Measurements from ENCODE around the gene CNOT3. TPM values are rescaled to one million over a fixed set of nuclear protein-coding genes. Genes with fewer than 3 reads are reported as not detected.

The CNOT3 gene
- total and polyA plus RNA-seq, 8 donors: 35.2 to 75.0 (median 61.5) TPM

DNA sequence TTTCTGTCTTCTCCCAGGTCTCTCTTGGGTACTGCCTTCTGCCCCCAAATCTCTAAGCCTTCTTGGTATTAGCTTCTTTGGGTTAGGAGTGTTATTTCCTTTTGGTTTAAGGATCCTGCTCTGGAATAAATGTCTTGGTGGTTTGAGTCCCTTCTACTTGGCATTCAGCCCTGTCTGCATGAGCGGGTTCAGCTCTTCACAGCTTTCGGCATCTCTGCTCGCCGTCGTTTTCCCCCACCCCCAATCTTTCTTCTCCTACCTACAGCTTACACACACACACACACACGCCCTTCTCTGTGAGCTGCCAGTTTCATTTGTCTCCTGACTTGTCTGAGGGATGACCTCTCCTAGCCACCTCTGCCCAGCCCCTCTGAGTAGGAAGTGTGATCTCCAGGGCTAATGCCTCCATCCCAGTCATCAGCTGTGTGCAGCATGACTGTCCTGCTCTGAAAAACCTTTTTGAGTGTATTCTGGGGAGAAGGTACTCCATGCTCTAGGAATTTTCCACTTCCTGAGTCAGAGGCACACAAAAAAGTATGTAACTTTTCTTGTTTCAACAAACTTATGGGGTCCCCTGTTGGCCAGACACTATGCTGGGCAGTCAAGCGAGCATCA is 4.7 kb downstream of the CNOT3 start:
- peaks cover 10 to 36% of the 10 kb centered on the region in 2 donors for H3K4me1 ChIP-seq
- DNase-seq: no peak
- no peaks in the 10 kb centered on the region for H3K9me3 ChIP-seq
- peaks cover 7 to 61% of the 10 kb centered on the region in 2 donors for H3K36me3 ChIP-seq
- no peak overlapping the region for H3K27ac ChIP-seq
- intact Hi-C loops (cut with DNase I): no loop called here
- H3K27me3 ChIP-seq: no peaks in the 10 kb centered on the region
- H3K4me3 ChIP-seq: no peak overlapping the region
- TF ChIP-seq, protein P1, sequence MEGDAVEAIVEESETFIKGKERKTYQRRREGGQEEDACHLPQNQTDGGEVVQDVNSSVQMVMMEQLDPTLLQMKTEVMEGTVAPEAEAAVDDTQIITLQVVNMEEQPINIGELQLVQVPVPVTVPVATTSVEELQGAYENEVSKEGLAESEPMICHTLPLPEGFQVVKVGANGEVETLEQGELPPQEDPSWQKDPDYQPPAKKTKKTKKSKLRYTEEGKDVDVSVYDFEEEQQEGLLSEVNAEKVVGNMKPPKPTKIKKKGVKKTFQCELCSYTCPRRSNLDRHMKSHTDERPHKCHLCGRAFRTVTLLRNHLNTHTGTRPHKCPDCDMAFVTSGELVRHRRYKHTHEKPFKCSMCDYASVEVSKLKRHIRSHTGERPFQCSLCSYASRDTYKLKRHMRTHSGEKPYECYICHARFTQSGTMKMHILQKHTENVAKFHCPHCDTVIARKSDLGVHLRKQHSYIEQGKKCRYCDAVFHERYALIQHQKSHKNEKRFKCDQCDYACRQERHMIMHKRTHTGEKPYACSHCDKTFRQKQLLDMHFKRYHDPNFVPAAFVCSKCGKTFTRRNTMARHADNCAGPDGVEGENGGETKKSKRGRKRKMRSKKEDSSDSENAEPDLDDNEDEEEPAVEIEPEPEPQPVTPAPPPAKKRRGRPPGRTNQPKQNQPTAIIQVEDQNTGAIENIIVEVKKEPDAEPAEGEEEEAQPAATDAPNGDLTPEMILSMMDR (IDR thresholded peaks at IDR 0.05): no peak
- ATAC-seq: no peak

DNA sequence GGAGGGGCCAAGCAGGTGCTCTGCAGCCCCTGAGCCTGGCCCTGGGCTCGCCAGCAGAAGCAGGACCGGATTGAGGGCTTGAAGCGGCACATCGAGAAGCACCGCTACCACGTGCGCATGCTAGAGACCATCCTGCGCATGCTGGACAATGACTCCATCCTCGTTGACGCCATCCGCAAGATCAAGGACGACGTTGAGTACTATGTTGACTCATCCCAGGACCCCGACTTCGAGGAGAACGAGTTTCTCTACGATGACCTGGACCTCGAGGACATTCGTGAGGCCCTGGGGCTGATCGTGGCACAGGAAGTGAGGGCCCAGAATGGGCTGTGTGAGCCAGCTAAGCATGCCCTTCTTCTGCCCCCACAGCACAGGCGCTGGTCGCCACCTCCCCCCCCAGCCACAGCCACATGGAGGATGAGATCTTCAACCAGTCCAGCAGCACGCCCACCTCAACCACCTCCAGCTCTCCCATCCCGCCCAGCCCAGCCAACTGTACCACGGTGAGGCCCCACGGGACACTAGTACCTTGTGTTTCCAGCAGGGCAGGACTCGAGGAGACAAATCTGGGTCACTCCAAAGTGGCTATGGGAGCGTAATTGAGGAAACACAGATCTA is 8.1 kb downstream of the CNOT3 start:
- TF ChIP-seq, protein P1 (IDR thresholded peaks at IDR 0.05): no peak
- H3K4me3 ChIP-seq: no peak overlapping the region
- no peaks in the 10 kb centered on the region for H3K27me3 ChIP-seq
- no peak overlapping the region for H3K27ac ChIP-seq
- DNase-seq (no peak), ATAC-seq (no peak)
- H3K9me3 ChIP-seq: no peaks in the 10 kb centered on the region
- H3K4me1 ChIP-seq: peaks cover 0 to 11% of the 10 kb centered on the region in 2 donors
- intact Hi-C loops (cut with DNase I): no loop called here
- H3K36me3 ChIP-seq: peaks cover 11 to 86% of the 10 kb centered on the region in 2 donors

DNA sequence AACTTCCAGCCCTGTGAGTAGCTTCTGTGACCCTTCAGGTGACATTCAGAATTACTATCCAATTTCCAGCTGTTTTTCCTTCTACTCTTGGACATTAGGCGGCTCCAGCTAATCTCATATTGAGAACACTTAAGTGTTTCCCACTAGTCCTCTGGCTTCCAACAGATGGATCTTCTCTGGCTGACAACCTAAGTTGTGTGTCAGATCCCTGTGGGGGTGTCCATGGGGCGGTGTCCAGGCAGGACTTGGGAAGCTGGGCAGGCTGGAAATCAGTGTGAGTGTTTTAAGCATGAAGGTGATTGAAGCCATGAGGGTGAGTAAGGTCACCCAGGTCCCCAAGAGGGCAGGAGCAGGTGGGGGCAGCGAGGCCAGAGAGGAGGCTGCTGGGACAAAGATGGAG is 10.1 kb downstream of the CNOT3 start:
- intact Hi-C loops (cut with DNase I): no loop called here
- DNase-seq (no peak), ATAC-seq (no peak)
- Histone ChIP-seq H3K36me3 (peaks cover 11 to 100% of the 10 kb centered on the region in 2 donors), H3K27ac (no peak overlapping the region), H3K4me3 (no peak overlapping the region), H3K4me1 (no peaks in the 10 kb centered on the region), H3K27me3 (no peaks in the 10 kb centered on the region), H3K9me3 (no peaks in the 10 kb centered on the region)
- TF ChIP-seq, protein P1 (IDR thresholded peaks at IDR 0.05): no peak

DNA sequence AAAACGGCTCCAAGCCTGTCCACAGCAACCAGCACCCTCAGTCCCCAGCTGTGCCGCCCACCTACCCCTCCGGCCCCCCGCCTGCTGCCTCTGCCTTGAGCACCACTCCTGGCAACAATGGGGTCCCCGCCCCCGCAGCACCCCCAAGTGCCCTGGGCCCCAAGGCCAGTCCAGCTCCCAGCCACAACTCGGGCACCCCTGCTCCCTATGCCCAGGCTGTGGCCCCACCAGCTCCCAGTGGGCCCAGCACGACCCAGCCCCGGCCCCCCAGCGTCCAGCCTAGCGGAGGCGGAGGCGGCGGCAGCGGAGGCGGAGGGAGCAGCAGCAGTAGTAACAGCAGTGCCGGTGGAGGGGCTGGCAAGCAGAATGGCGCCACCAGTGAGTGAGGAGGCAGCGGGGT is 10.6 kb downstream of the CNOT3 start:
- no peak for ATAC-seq
- H3K9me3 ChIP-seq: no peaks in the 10 kb centered on the region

More for the DNA sequence above, 10.6 kb downstream of the CNOT3 start:
- intact Hi-C loops (cut with DNase I): no loop called here
- no peak overlapping the region for H3K27ac ChIP-seq
- no peaks in the 10 kb centered on the region for H3K27me3 ChIP-seq
- peaks cover 11 to 100% of the 10 kb centered on the region in 2 donors for H3K36me3 ChIP-seq
- TF ChIP-seq, protein P1 (IDR thresholded peaks at IDR 0.05): no peak
- H3K4me1 ChIP-seq: no peaks in the 10 kb centered on the region
- peak in 1 of 4 donors; percentile 82 for DNase-seq
- no peak overlapping the region for H3K4me3 ChIP-seq

Measured in left lung (tissue), 10 donors.